ENCODE data around the gene TNFAIP2.

GRCh38 chr14:103151270-103151945, 28.1 kb downstream of the TNFAIP2 start:
- TF ChIP-seq CTCF (IDR thresholded peaks at IDR 0.05) (no peak), POLR2A (IDR thresholded peaks at IDR 0.05) (no peak)

Measured in thyroid gland (tissue), 4 donors.